Caki2 (cell line): Measurements from ENCODE around the gene AP4B1. TPM values are rescaled to one million over a fixed set of nuclear protein-coding genes. Genes with fewer than 3 reads are reported as not detected.
"Not testable (repeated sequence)": the region's sequence is repeated elsewhere in the genome, so short reads cannot be mapped to it uniquely, and the experiment has no call there.

Experiments
- DNase-seq: peaks from one replicate; pipeline ENCODE4 v3.0.0-alpha.2; 2015; ENCODE audit warnings: low read depth
- in situ Hi-C: cut with HindIII; loops from 2 replicates; pipeline ENCODE4 v1.10.0; 2016; ENCODE audit warnings: low sequenced_read_pairs, low pct_unique_long_range_greater_than_20kb, mixed read lengths
- total RNA-seq: library from RNA; depleted of rRNA; stranded (reverse); fragments of >200 nt; shearing (Covaris generic); gene quantifications from 2 replicates; pipeline ENCODE4 v1.2.3, GENCODE V29; 2014; ENCODE audit warnings: low replicate concordance

Gene AP4B1
- total RNA-seq, 1 experiment from 2014 or later, result 2.0 TPM

GRCh38 chr1:113872219-113872935, 32.2 kb downstream of the AP4B1 start:
- DNase-seq, result no peak
- in situ Hi-C loops, result no loop called here

- DNase-seq, result no peak
These were observed 32.9 kb downstream of the AP4B1 start, which contains the start of gene PTPN22 for GRCh38 chr1:113871597-113872113. Gene PTPN22 (minus strand): TSS chr1:113871712.

DNA sequence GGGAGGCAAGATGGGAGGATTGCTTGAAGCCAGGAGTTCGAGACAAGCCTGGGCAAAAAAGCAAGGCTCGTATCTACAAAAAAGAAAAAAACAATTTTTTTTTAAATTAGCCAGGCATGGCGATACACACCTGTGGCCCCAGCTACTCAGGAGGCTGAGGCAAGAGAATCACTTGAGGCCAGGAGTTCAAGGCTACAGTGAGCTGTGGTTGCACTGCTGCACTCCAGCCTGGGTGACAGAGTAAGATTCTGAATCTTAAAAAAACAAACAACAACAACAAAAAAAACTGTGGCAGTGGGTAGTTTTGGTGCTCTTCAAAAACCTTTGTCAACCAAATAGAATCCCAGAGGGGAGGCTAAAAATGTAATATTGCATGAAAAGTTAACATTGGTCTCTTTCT, 33.8 kb downstream of the AP4B1 start:
- in situ Hi-C loops, result no loop called here
- no peak for DNase-seq

More at GRCh38 chr1:113871597-113872113, 32.9 kb downstream of the AP4B1 start, which contains the start of gene PTPN22:
- in situ Hi-C loops, result no loop called here

DNA sequence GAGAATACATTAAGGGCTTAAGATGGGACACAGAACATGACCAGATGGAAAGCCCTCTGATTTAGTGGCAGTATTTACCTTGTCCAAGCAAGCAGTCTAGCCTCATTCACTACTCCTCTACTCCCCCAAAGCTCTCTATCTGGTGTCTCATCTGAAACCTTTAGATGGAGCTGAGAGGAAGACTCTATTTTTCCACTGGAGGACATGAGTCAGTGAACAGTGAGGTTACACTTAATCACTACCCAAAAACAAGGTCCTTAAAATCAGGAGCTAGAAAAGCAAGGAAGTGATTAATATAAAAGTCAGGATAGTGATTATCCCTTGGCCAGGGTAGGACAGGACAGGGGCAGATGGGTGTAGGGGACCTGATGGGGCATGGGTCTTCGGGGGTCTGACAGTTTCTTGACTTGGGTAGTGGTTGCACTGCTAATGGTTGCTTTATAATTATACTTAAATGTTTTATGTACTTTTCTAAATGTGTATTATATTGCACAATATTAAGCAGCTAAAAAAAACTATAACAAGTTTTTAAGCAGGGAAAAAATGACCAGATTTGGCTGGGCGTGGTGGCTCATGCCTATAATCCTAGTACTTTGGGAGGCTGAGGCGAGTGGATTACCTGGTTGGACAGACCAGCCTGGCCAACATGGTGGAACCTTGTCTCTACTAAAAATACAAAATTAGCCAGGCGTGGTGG, 36.1 kb downstream of the AP4B1 start:
- in situ Hi-C loops, result no loop called here
- DNase-seq, result no peak

GRCh38 chr1:113861641-113862040, 43.0 kb downstream of the AP4B1 start:
- no peak for DNase-seq
- in situ Hi-C loops, result no loop called here

DNA sequence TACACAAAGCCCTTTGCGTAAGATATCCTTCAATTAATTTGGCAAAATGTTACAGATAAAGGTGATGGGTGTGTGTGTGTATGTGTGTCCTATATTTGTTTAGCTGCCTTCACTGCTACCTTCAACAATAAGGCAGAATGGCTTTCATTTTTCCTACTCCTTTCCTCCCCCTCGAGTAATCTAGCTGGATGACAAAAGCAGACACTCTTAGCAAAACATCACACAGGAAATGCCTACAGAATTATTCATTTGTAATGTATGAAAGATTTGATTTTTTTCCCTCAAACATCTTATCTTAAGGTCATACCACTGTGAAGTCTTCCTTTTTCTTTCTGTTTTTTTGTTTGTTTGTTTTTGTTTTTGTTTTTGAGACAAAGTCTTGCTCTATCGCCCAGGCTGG, 43.7 kb downstream of the AP4B1 start:
- DNase-seq, result no peak
- in situ Hi-C loops, result no loop called here

DNA sequence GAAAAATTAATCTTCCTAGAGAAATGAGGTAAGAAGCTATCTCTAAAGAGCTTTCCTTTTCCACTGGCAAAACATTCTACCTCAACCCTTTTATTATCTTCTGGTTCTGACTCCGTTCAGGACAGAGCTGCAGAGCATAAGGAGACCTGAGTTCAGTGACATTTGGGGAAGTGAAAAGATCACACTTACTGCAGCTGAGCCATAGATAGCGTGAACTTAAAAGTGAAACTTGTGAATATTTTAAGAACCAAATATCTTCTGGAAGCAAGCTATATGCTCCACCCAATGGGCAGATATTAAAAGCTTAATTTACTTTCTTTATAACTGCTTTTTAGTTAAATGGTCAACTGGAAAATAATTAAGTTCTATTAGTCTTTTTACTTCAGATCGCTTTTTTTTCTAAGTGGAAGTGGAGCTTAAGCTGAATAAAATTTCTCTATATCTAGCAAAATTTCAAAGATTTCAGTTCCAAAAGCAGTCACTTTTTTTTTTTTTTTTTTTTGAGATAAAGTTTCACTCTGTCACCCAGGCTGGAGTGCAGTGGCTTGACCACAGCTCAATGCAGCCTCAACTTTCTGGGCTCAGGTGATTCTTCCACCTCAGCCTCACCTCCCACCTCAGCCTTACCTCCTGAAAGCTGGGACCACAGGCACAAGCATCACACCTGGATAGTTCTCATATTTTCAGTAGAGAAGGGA, 45.0 kb downstream of the AP4B1 start:
- in situ Hi-C loops, result no loop called here
- DNase-seq, result no peak

GRCh38 chr1:113858982-113859381, 45.6 kb downstream of the AP4B1 start:
- in situ Hi-C loops, result no loop called here

GRCh38 chr1:113858418-113858817, 46.2 kb downstream of the AP4B1 start:
- no peak for DNase-seq
- in situ Hi-C loops, result no loop called here

More at GRCh38 chr1:113858982-113859381, 45.6 kb downstream of the AP4B1 start:
- no peak for DNase-seq

DNA sequence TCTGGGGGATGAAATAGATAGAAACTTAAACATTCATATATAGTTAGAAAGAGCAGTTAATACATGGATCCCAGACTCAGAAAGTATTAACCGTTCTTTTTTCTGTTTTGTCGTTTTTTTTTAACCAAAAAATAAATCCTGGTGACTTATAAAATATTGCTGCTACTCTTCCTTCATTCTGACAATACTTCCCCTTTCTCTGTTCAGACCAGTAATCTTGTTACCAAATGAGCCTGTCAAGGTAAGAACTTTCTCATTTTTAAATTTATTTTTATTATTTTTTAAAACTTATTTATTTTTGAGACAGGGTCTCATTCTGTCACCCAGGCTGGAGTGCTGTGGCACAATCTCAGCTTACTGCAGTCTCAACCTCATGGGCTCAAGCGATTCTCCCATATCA, 46.8 kb downstream of the AP4B1 start:
- in situ Hi-C loops, result no loop called here
- DNase-seq, result no peak

DNA sequence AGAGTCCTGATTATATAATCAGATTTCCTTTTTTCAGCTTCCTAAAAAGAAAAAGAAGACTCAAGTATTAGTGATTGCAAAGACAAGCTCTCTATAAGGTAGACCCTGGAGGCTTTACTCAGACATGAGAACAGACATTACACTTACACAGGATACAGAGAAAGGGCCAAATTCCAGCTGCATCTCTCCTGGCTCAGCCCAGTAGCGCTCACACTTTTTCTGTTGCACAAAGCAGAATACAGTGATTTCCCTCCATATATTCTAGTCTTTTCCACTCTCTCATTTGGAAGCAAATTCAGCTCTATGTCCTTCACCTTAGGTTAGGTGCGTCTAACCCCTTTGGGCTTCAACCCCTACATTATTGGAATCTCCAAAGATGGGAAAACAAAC, 48.2 kb downstream of the AP4B1 start:
- no peak for DNase-seq
- in situ Hi-C loops, result no loop called here

DNA sequence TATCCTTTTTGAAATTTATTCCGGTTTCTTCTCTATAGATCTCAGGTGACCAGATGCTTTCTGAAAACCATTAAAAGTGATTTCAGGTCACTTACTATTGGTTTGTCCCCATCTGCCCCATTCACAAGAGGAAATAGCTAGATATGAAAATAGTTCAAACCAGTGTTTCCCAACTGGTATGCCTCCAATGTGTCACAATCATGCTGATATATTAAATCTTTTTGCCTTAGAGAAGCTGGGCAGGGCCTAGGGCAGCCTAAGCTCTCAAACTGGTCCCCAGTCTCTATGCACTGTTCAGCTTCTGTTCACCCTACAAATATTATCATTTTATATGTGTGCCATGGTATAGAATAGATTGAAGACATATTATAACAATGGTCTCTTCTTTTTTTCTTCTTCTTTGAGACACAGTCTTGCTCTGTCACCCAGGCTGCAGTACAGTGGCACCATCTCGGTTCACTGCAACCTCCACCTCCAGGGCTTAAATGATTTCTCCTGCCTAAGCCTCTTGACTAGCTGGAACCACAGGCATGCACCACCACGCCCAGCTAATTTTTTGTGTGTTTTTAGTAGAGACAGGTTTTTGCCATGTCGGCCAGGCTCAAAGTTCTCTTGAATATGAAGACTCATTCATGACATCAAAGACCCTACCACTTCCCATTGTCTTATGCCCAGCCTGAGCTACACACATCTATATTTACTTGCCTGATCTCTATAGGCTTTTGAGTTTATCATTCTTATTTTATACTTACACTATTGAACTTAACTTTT, 48.8 kb downstream of the AP4B1 start:
- no peak for DNase-seq
- in situ Hi-C loops, result no loop called here

DNA sequence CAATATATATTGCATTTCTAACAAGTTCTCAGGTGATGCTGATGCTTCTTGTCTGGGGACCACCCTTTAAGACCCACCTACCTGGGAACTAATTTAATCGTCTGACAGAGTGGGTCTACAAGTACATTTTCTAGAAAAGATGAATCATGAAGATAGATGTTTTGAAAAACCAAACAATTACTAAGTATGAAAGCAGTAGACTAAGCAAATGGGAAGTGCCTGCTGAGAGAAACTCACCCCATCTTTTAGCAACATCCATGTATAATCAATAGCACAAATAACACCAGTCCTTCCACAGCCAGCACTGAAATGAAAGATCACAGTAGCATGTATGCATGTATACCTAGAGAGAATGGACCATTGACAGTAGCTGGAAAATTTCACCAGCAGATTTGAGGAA, 50.4 kb downstream of the AP4B1 start:
- no peak for DNase-seq
- in situ Hi-C loops, result no loop called here

- DNase-seq, in situ Hi-C loops: not testable (repeated sequence)
These were observed 51.9 kb downstream of the AP4B1 start for GRCh38 chr1:113852694-113853093.

- in situ Hi-C loops, result no loop called here
- DNase-seq, result no peak
These were observed 54.3 kb downstream of the AP4B1 start for GRCh38 chr1:113850127-113850796.

DNA sequence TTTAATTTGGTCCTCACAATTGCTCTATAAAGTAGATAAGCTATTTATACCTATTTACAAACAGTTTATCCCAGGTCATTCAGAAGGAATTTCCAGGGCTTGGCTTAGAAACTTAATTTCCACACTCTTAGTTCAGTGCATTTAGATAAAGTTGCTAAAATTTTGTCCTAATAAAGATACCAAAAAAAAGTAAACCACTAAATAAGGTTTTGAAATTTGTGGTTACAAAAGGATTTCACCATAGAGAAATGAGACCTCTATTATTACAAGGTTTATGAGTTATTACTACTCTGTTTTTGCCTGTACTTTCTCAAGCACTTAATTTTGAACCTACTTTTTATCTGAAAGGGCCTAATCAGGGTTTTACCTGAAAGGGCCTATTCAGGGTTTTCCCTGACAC, 55.5 kb downstream of the AP4B1 start:
- DNase-seq, result no peak
- in situ Hi-C loops, result no loop called here

- in situ Hi-C loops, result no loop called here
- DNase-seq, result no peak
These were observed 58.1 kb downstream of the AP4B1 start for GRCh38 chr1:113846391-113847035.
